ENCODE measurements around the gene RBMX.

RBMX gene

GRCh38 chrX:136849395-136849794 is 31.1 kb downstream of the RBMX start:
- H3K27me3 ChIP-seq (replicated peaks in 2 of 5; ENCODE audit: control insufficient read depth in 4 of 5, insufficient read depth in 5 of 5, low read length in 4 of 5) = no peaks in the 10 kb centered on the region
- DNase-seq = no peak
- H3K9me3 ChIP-seq (ENCODE audit: control extremely low read depth in 1 of 5, control insufficient read depth in 4 of 5, insufficient read depth in 2 of 5, low read depth in 1 of 5, low read length in 4 of 5) = no peaks in the 10 kb centered on the region
- peaks cover 0 to 19% (median 9%) of the 10 kb centered on the region in 4 experiments for H3K36me3 ChIP-seq (ENCODE audit: control insufficient read depth in 4 of 4, insufficient read depth in 4 of 4, low read length in 3 of 4)
- WGBS (ENCODE audit: insufficient coverage) = 80% methylated on average over 1 of the region's 3 CpGs
- no peaks in the 10 kb centered on the region for H3K4me1 ChIP-seq (ENCODE audit: control extremely low read depth in 1 of 4, control insufficient read depth in 4 of 4, insufficient read depth in 4 of 4, low read length in 3 of 4)
- ChIA-PET POLR2A (no interaction called here), CTCF (interaction anchor here (1.2 kb wide), 1 partner anchor 9 kb away, joined by 3 read pairs; no protein-coding TSS in a partner anchor)
- H3K27ac ChIP-seq (ENCODE audit: insufficient read depth in 1 of 2, low read depth in 1 of 2, low read length in 2 of 2, poor library complexity in 1 of 2, severe bottlenecking in 2 of 2) = no peak overlapping the region
- H3K4me3 ChIP-seq (ENCODE audit: control insufficient read depth in 1 of 7, extremely low read depth in 1 of 7, insufficient read depth in 4 of 7, low read depth in 2 of 7, low read length in 6 of 7) = no peak overlapping the region

GRCh38 chrX:136847874-136848273 is 32.7 kb downstream of the RBMX start:
- no peak overlapping the region for H3K27ac ChIP-seq (ENCODE audit: insufficient read depth in 1 of 2, low read depth in 1 of 2, low read length in 2 of 2, poor library complexity in 1 of 2, severe bottlenecking in 2 of 2)
- WGBS (ENCODE audit: insufficient coverage) = 100% methylated on average over 2 of the region's 2 CpGs
- no peaks in the 10 kb centered on the region for H3K4me1 ChIP-seq (ENCODE audit: control extremely low read depth in 1 of 4, control insufficient read depth in 4 of 4, insufficient read depth in 4 of 4, low read length in 3 of 4)
- ChIA-PET POLR2A (no interaction called here), CTCF (no interaction called here)
- no peaks in the 10 kb centered on the region for H3K9me3 ChIP-seq (ENCODE audit: control extremely low read depth in 1 of 5, control insufficient read depth in 4 of 5, insufficient read depth in 2 of 5, low read depth in 1 of 5, low read length in 4 of 5)
- H3K4me3 ChIP-seq (ENCODE audit: control insufficient read depth in 1 of 7, extremely low read depth in 1 of 7, insufficient read depth in 4 of 7, low read depth in 2 of 7, low read length in 6 of 7) = no peak overlapping the region
- no peaks in the 10 kb centered on the region for H3K27me3 ChIP-seq (replicated peaks in 2 of 5; ENCODE audit: control insufficient read depth in 4 of 5, insufficient read depth in 5 of 5, low read length in 4 of 5)
- no peak for DNase-seq
- H3K36me3 ChIP-seq (ENCODE audit: control insufficient read depth in 4 of 4, insufficient read depth in 4 of 4, low read length in 3 of 4) = peaks cover 0 to 18% (median 6%) of the 10 kb centered on the region in 4 experiments

GRCh38 chrX:136839196-136839595 is 41.3 kb downstream of the RBMX start:
- no peaks in the 10 kb centered on the region for H3K9me3 ChIP-seq (ENCODE audit: control extremely low read depth in 1 of 5, control insufficient read depth in 4 of 5, insufficient read depth in 2 of 5, low read depth in 1 of 5, low read length in 4 of 5)
- CTCF ChIA-PET = no interaction called here
- H3K27me3 ChIP-seq (replicated peaks in 2 of 5; ENCODE audit: control insufficient read depth in 4 of 5, insufficient read depth in 5 of 5, low read length in 4 of 5) = no peaks in the 10 kb centered on the region
- H3K36me3 ChIP-seq (ENCODE audit: control insufficient read depth in 4 of 4, insufficient read depth in 4 of 4, low read length in 3 of 4) = no peaks in the 10 kb centered on the region
- no peaks in the 10 kb centered on the region for H3K4me1 ChIP-seq (ENCODE audit: control extremely low read depth in 1 of 4, control insufficient read depth in 4 of 4, insufficient read depth in 4 of 4, low read length in 3 of 4)
- 71% methylated on average over 1 of the region's 1 CpG for WGBS (ENCODE audit: insufficient coverage)
- H3K27ac ChIP-seq (ENCODE audit: insufficient read depth in 1 of 2, low read depth in 1 of 2, low read length in 2 of 2, poor library complexity in 1 of 2, severe bottlenecking in 2 of 2) = no peak overlapping the region
- DNase-seq = no peak
- POLR2A ChIA-PET = no interaction called here
- H3K4me3 ChIP-seq (ENCODE audit: control insufficient read depth in 1 of 7, extremely low read depth in 1 of 7, insufficient read depth in 4 of 7, low read depth in 2 of 7, low read length in 6 of 7) = no peak overlapping the region

GRCh38 chrX:136835761-136836160 is 44.8 kb downstream of the RBMX start:
- ChIA-PET POLR2A (no interaction called here), CTCF (no interaction called here)
- Histone ChIP-seq H3K36me3 (ENCODE audit: control insufficient read depth in 4 of 4, insufficient read depth in 4 of 4, low read length in 3 of 4) (no peaks in the 10 kb centered on the region), H3K4me3 (ENCODE audit: control insufficient read depth in 1 of 7, extremely low read depth in 1 of 7, insufficient read depth in 4 of 7, low read depth in 2 of 7, low read length in 6 of 7) (no peak overlapping the region), H3K27me3 (replicated peaks in 2 of 5; ENCODE audit: control insufficient read depth in 4 of 5, insufficient read depth in 5 of 5, low read length in 4 of 5) (no peaks in the 10 kb centered on the region), H3K9me3 (ENCODE audit: control extremely low read depth in 1 of 5, control insufficient read depth in 4 of 5, insufficient read depth in 2 of 5, low read depth in 1 of 5, low read length in 4 of 5) (no peaks in the 10 kb centered on the region), H3K27ac (ENCODE audit: insufficient read depth in 1 of 2, low read depth in 1 of 2, low read length in 2 of 2, poor library complexity in 1 of 2, severe bottlenecking in 2 of 2) (no peak overlapping the region), H3K4me1 (ENCODE audit: control extremely low read depth in 1 of 4, control insufficient read depth in 4 of 4, insufficient read depth in 4 of 4, low read length in 3 of 4) (no peaks in the 10 kb centered on the region)
- WGBS (ENCODE audit: insufficient coverage) = no CpG with 5 or more reads among the region's 4 CpGs
- DNase-seq = no peak

GRCh38 chrX:136829413-136829812 is 51.1 kb downstream of the RBMX start:
- no peaks in the 10 kb centered on the region for H3K27me3 ChIP-seq (replicated peaks in 2 of 5; ENCODE audit: control insufficient read depth in 4 of 5, insufficient read depth in 5 of 5, low read length in 4 of 5)
- H3K4me1 ChIP-seq (ENCODE audit: control extremely low read depth in 1 of 4, control insufficient read depth in 4 of 4, insufficient read depth in 4 of 4, low read length in 3 of 4) = no peaks in the 10 kb centered on the region
- no peak overlapping the region for H3K27ac ChIP-seq (ENCODE audit: insufficient read depth in 1 of 2, low read depth in 1 of 2, low read length in 2 of 2, poor library complexity in 1 of 2, severe bottlenecking in 2 of 2)
- 95% methylated on average over 4 of the region's 5 CpGs for WGBS (ENCODE audit: insufficient coverage)
- DNase-seq = no peak
- H3K4me3 ChIP-seq (ENCODE audit: control insufficient read depth in 1 of 7, extremely low read depth in 1 of 7, insufficient read depth in 4 of 7, low read depth in 2 of 7, low read length in 6 of 7) = no peak overlapping the region
- ChIA-PET CTCF (no interaction called here), POLR2A (no interaction called here)
- no peaks in the 10 kb centered on the region for H3K36me3 ChIP-seq (ENCODE audit: control insufficient read depth in 4 of 4, insufficient read depth in 4 of 4, low read length in 3 of 4)
- no peaks in the 10 kb centered on the region for H3K9me3 ChIP-seq (ENCODE audit: control extremely low read depth in 1 of 5, control insufficient read depth in 4 of 5, insufficient read depth in 2 of 5, low read depth in 1 of 5, low read length in 4 of 5)

GRCh38 chrX:136828830-136829229 is 51.7 kb downstream of the RBMX start:
- CTCF ChIA-PET = no interaction called here
- Histone ChIP-seq H3K27ac (ENCODE audit: insufficient read depth in 1 of 2, low read depth in 1 of 2, low read length in 2 of 2, poor library complexity in 1 of 2, severe bottlenecking in 2 of 2) (no peak overlapping the region), H3K9me3 (ENCODE audit: control extremely low read depth in 1 of 5, control insufficient read depth in 4 of 5, insufficient read depth in 2 of 5, low read depth in 1 of 5, low read length in 4 of 5) (no peaks in the 10 kb centered on the region), H3K27me3 (replicated peaks in 2 of 5; ENCODE audit: control insufficient read depth in 4 of 5, insufficient read depth in 5 of 5, low read length in 4 of 5) (no peaks in the 10 kb centered on the region), H3K4me3 (ENCODE audit: control insufficient read depth in 1 of 7, extremely low read depth in 1 of 7, insufficient read depth in 4 of 7, low read depth in 2 of 7, low read length in 6 of 7) (no peak overlapping the region), H3K4me1 (ENCODE audit: control extremely low read depth in 1 of 4, control insufficient read depth in 4 of 4, insufficient read depth in 4 of 4, low read length in 3 of 4) (no peaks in the 10 kb centered on the region), H3K36me3 (ENCODE audit: control insufficient read depth in 4 of 4, insufficient read depth in 4 of 4, low read length in 3 of 4) (no peaks in the 10 kb centered on the region)
- POLR2A ChIA-PET = no interaction called here
- WGBS (ENCODE audit: insufficient coverage) = no CpG with 5 or more reads among the region's 1 CpG
- DNase-seq = no peak

- H3K9me3 ChIP-seq (ENCODE audit: control extremely low read depth in 1 of 5, control insufficient read depth in 4 of 5, insufficient read depth in 2 of 5, low read depth in 1 of 5, low read length in 4 of 5) = no peaks in the 10 kb centered on the region
- H3K4me1 ChIP-seq (ENCODE audit: control extremely low read depth in 1 of 4, control insufficient read depth in 4 of 4, insufficient read depth in 4 of 4, low read length in 3 of 4) = no peaks in the 10 kb centered on the region
- no peak overlapping the region for H3K4me3 ChIP-seq (ENCODE audit: control insufficient read depth in 1 of 7, extremely low read depth in 1 of 7, insufficient read depth in 4 of 7, low read depth in 2 of 7, low read length in 6 of 7)
- POLR2A ChIA-PET = interaction anchor here (0.6 kb wide), 1 partner anchor 26 kb away, joined by 4 read pairs; no protein-coding TSS in a partner anchor
- no peak for DNase-seq
- CTCF ChIA-PET = no interaction called here
- H3K36me3 ChIP-seq (ENCODE audit: control insufficient read depth in 4 of 4, insufficient read depth in 4 of 4, low read length in 3 of 4) = no peaks in the 10 kb centered on the region
- no peak overlapping the region for H3K27ac ChIP-seq (ENCODE audit: insufficient read depth in 1 of 2, low read depth in 1 of 2, low read length in 2 of 2, poor library complexity in 1 of 2, severe bottlenecking in 2 of 2)
- no peaks in the 10 kb centered on the region for H3K27me3 ChIP-seq (replicated peaks in 2 of 5; ENCODE audit: control insufficient read depth in 4 of 5, insufficient read depth in 5 of 5, low read length in 4 of 5)
- 75% methylated on average over 2 of the region's 3 CpGs for WGBS (ENCODE audit: insufficient coverage)
Observed at GRCh38 chrX:136827026-136827425, 53.5 kb downstream of the RBMX start.
